ENCODE measurements around the gene FKBP8. TPM values are rescaled to one million over a fixed set of nuclear protein-coding genes. Genes with fewer than 3 reads are reported as not detected.

The FKBP8 gene
- total RNA-seq, 2 experiments from 2014 or later: 147 to 152 TPM

- Mint-ChIP-seq H3K27me3 (no peaks in the 10 kb centered on the region), H3K9me3 (no peaks in the 10 kb centered on the region), H3K36me3 (ENCODE audit: low read depth) (no peaks in the 10 kb centered on the region), H3K4me3 (peak overlapping the region; percentile 75), H3K27ac (peak overlapping the region; percentile 90), H3K4me1 (ENCODE audit: low read depth) (peaks cover 71% of the 10 kb centered on the region)
- ATAC-seq (ENCODE audit: poor library complexity): no peak
- peaks cover 10% of the 10 kb centered on the region for H3K36me3 ChIP-seq (ENCODE audit: insufficient read depth, low read length)
- no peak for DNase-seq
- H3K4me3 ChIP-seq (ENCODE audit: low read length): peak overlapping the region; percentile 17
- ChIA-PET POLR2A (interaction anchor here (0.7 to 1.7 kb wide), 6 partner anchors 9 to 94 kb away, joined by 3 to 14 read pairs (median 6); partner anchors contain the start of genes ELL, REX1BD and UBA52), CTCF (interaction anchor here (0.9 to 3.7 kb wide), 5 partner anchors 10 to 34 kb away, joined by 3 to 35 read pairs (median 8); partner anchors contain the start of gene ELL)
- no peaks in the 10 kb centered on the region for H3K27me3 ChIP-seq (ENCODE audit: control insufficient read depth in 1 of 2, insufficient read depth in 2 of 2, low read length in 2 of 2)
- H3K9me3 ChIP-seq (ENCODE audit: control insufficient read depth in 1 of 2, insufficient read depth in 1 of 2, low read length in 2 of 2): no peaks in the 10 kb centered on the region
- H3K4me1 ChIP-seq (ENCODE audit: insufficient read depth, low read length): peaks cover 99% of the 10 kb centered on the region
- H3K27ac ChIP-seq (ENCODE audit: low read depth in 1 of 2, low read length in 2 of 2): peak overlapping the region; percentile 77 to 82
- no peak for TF ChIP-seq CTCF (IDR thresholded peaks at IDR 0.05)
- intact Hi-C loops (cut with DNase I, micrococcal nuclease): no loop called here
Measured at GRCh38 chr19:18495204-18495911, 48.0 kb downstream of the FKBP8 start.

GRCh38 chr19:18494267-18494607, 49.1 kb downstream of the FKBP8 start:
- CTCF ChIA-PET: no interaction called here

More at GRCh38 chr19:18494267-18494607, 49.1 kb downstream of the FKBP8 start:
- no peaks in the 10 kb centered on the region for H3K27me3 ChIP-seq (ENCODE audit: control insufficient read depth in 1 of 2, insufficient read depth in 2 of 2, low read length in 2 of 2)
- no peaks in the 10 kb centered on the region for H3K9me3 ChIP-seq (ENCODE audit: control insufficient read depth in 1 of 2, insufficient read depth in 1 of 2, low read length in 2 of 2)
- Mint-ChIP-seq H3K4me1 (ENCODE audit: low read depth) (peaks cover 70% of the 10 kb centered on the region), H3K27ac (peak overlapping the region; percentile 77), H3K27me3 (no peaks in the 10 kb centered on the region), H3K4me3 (peak overlapping the region; percentile 54), H3K9me3 (no peaks in the 10 kb centered on the region), H3K36me3 (ENCODE audit: low read depth) (no peaks in the 10 kb centered on the region)
- DNase-seq: peak in 3 of 14 experiments; percentile 49 to 71 (median 55)
- peaks cover 10% of the 10 kb centered on the region for H3K36me3 ChIP-seq (ENCODE audit: insufficient read depth, low read length)
- intact Hi-C loops (cut with DNase I, micrococcal nuclease): no loop called here
- no peak for TF ChIP-seq CTCF (IDR thresholded peaks at IDR 0.05)
- peak; percentile 14 for ATAC-seq (ENCODE audit: poor library complexity)
- H3K4me1 ChIP-seq (ENCODE audit: insufficient read depth, low read length): peaks cover 98% of the 10 kb centered on the region
- peak overlapping the region; percentile 20 for H3K4me3 ChIP-seq (ENCODE audit: low read length)
- H3K27ac ChIP-seq (ENCODE audit: low read depth in 1 of 2, low read length in 2 of 2): peak overlapping the region; percentile 77 to 82
- POLR2A ChIA-PET: interaction anchor here (0.7 kb wide), 1 partner anchor 13 kb away, joined by 4 read pairs; no protein-coding TSS in a partner anchor
